Neural crest cell (in vitro differentiated cells): ENCODE results near the gene ATAD5. TPM values are rescaled to one million over a fixed set of nuclear protein-coding genes. Genes with fewer than 3 reads are reported as not detected.
A peak's percentile ranks its signal among the peaks of the same experiment; 100 is the strongest.

ENCODE experiments used
- DNase-seq: peaks from one replicate; pipeline ENCODE4 v3.0.0; 2021; ENCODE audit warnings: low read depth, mixed read lengths, low spot score
- H3K27ac Mint-ChIP-seq: one replicate; pipeline ENCODE4 v1.8.0; 2021; ENCODE audit warnings: mild to moderate bottlenecking, mixed read lengths; ENCODE audit not compliant: unreplicated experiment
- H3K27me3 Mint-ChIP-seq: 2 replicates; pipeline ENCODE4 v1.8.0; 2021; ENCODE audit warnings: low read depth, mild to moderate bottlenecking, mixed read lengths
- H3K36me3 Mint-ChIP-seq: 2 replicates; pipeline ENCODE4 v1.8.0; 2021; ENCODE audit warnings: low read depth, mild to moderate bottlenecking, mixed read lengths
- H3K4me1 Mint-ChIP-seq: 2 replicates; pipeline ENCODE4 v1.8.0; 2021; ENCODE audit warnings: mixed read lengths
- H3K4me3 Mint-ChIP-seq: one replicate; pipeline ENCODE4 v1.8.0; 2021; ENCODE audit warnings: mild to moderate bottlenecking, mixed read lengths
- H3K9me3 Mint-ChIP-seq: 2 replicates; pipeline ENCODE4 v1.8.0; 2021; ENCODE audit warnings: mixed read lengths
- CTCF ChIP-seq: fragments of 200-600 bp; sonication (generic); conservative IDR thresholded peaks from 2 replicates; pipeline ENCODE4 v1.5.0; 2021; ENCODE audit warnings: antibody characterized with exemption, mild to moderate bottlenecking
- long read RNA-seq: library from polyadenylated mRNA; unstranded; transcript quantifications from one replicate; pipeline ENCODE4 v2.0.0, GENCODE V29; 2020
- total RNA-seq: library from RNA; stranded (reverse); gene quantifications from 2 replicates; pipeline ENCODE4 v1.2.1, GENCODE V29; 2021

The ATAD5 gene
- total RNA-seq, result 24.0 and 26.3 TPM in 2 replicates
- long read RNA-seq, partial matches to known transcripts, result 81 of 88 reads
- long read RNA-seq, other reads (novel, unspliced or antisense), result 7 of 88 reads

DNA sequence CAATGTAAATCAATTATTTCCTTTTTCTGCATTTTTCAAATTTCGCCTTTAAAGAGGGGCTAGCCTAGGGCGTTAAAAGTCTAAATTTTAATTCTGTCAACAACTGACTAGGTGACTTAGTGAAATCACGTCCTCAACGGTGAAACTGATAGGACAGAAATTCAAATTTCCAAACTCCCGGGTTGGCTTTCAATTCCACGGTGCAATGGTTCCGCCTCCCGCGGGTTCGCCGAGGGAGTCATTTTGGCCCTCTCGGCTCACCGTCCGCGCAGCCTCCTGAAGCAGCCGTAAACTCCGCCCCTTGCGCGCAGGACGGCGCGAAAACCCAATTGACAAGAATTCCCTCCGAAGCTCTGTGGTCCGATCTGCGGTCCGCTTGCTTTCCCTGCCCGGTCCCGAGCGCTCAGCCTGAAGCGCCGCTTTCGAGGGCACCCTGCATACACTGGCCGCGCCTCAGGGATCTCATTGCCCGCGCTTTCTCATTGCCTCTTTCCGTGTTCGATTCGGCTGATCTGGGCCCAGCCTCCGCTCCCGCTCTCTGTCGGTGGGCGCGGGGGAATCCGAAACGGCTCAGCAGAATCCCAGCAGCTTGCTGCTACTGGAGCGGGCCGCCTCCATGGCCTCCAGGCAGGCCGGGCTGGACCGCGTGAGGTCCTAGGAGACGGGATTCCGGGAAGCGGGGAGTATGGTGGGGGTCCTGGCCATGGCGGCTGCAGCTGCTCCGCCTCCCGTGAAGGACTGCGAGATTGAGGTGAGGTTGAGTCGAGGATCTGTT lies at the start of gene ATAD5:
Gene ATAD5 (plus strand): TSS at position 304 of the 775 bp plus-strand sequence. CDS start 382 bp downstream, at position 686.
- DNase-seq, result peak; percentile 86
- no peaks in the 10 kb centered on the region for H3K9me3 Mint-ChIP-seq
- peak within 1 kb of the TSS; percentile 98 for H3K4me3 Mint-ChIP-seq
- peak within 1 kb of the TSS; percentile 99 for H3K27ac Mint-ChIP-seq
- H3K27me3 Mint-ChIP-seq, result no peaks in the 10 kb centered on the region
- TF ChIP-seq CTCF, result no peak
- peaks cover 30% of the 10 kb centered on the region for H3K4me1 Mint-ChIP-seq
- H3K36me3 Mint-ChIP-seq, result peaks cover 5% of the 10 kb centered on the region

DNA sequence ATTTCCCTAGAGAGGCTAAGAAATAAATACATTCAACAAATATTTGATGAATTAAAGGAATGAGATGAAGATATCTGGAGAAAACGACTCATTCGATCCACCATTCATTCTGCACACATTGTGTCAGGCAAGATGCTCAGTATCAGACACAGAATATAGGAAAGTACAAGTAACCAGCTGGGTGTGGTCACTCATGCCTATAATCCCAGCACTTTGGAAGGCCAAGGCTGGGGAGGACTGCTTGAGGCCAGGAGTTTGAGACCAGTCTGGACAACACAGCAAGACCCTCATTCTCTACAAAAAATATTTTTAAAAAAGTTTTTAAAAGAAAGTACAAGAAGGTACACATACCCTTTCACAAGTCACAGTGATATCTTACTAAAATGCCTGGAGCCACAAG lies 49.6 kb upstream of the ATAD5 start:
- TF ChIP-seq CTCF, result no peak
- DNase-seq, result no peak
- Mint-ChIP-seq H3K4me3 (no peak overlapping the region), H3K27me3 (no peaks in the 10 kb centered on the region), H3K9me3 (no peaks in the 10 kb centered on the region), H3K27ac (no peak overlapping the region), H3K36me3 (peaks cover 12% of the 10 kb centered on the region), H3K4me1 (no peaks in the 10 kb centered on the region)

DNA sequence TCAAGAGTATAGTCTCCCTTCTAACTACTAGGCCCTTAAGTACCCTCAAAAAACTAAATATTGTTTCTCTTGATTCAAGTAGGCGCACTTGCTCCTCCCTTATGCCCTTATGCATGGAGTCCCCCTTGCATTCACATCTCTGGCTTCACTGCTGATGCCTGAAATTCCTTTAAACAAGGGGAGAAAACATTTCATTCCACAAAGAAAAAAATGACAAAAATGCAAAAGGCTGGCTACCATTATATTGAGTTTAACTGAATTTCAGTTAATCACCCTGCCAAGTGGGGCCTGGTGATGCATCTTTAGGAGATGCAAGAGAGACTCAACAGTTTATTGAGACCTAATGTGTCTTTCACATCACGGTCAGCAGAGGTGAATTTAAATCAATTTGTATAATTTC lies 42.8 kb upstream of the ATAD5 start:
- no peak overlapping the region for H3K27ac Mint-ChIP-seq
- DNase-seq, result no peak
- H3K9me3 Mint-ChIP-seq, result no peaks in the 10 kb centered on the region
- H3K4me1 Mint-ChIP-seq, result no peaks in the 10 kb centered on the region
- H3K4me3 Mint-ChIP-seq, result no peak overlapping the region
- H3K36me3 Mint-ChIP-seq, result peaks cover 18% of the 10 kb centered on the region
- H3K27me3 Mint-ChIP-seq, result peaks cover 2% of the 10 kb centered on the region
- TF ChIP-seq CTCF, result no peak

GRCh38 chr17:30790279-30790678 lies 41.5 kb upstream of the ATAD5 start:
- no peak overlapping the region for H3K27ac Mint-ChIP-seq
- DNase-seq, result no peak
- H3K36me3 Mint-ChIP-seq, result peaks cover 21% of the 10 kb centered on the region
- no peak overlapping the region for H3K4me3 Mint-ChIP-seq
- peaks cover 2% of the 10 kb centered on the region for H3K27me3 Mint-ChIP-seq
- H3K4me1 Mint-ChIP-seq, result no peaks in the 10 kb centered on the region
- TF ChIP-seq CTCF, result no peak
- H3K9me3 Mint-ChIP-seq, result no peaks in the 10 kb centered on the region

DNA sequence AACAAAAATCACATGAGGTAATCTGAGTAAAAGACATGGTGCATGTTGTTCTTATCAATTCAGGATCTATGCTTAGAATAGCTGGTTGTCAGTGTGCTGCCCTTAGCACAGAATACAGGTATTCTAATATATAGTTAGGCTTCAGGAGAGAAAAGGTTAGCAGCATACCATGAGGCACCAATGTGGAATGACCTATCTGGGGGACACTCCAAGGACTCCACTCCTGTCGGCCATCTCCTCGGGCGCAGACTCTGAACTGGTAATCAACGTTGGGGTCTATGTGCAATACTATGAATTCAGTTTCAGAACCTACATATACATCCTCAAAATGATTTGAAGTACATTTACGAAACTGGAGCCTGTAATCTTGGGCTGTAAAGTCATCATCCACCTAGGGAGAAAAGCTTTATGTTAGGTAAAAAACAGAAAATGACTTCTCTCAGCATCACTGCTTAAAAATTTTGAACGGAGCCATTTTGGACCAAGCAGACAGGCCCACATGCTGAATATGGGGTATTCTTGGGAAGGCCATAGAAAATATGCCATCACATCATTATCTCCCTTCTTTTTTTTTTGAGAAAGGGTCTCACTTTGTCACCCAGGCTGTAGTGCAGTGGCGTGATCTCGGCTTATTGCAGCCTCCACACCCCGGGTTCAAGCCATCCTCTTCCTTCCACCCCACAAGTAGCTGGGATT lies 38.3 kb upstream of the ATAD5 start:
- no peaks in the 10 kb centered on the region for H3K4me1 Mint-ChIP-seq
- no peak for DNase-seq
- peaks cover 26% of the 10 kb centered on the region for H3K36me3 Mint-ChIP-seq
- H3K4me3 Mint-ChIP-seq, result peak overlapping the region; percentile 24
- H3K27ac Mint-ChIP-seq, result no peak overlapping the region
- TF ChIP-seq CTCF, result no peak
- H3K9me3 Mint-ChIP-seq, result peaks cover 2% of the 10 kb centered on the region
- peaks cover 2% of the 10 kb centered on the region for H3K27me3 Mint-ChIP-seq
